Measurements from ENCODE around the gene ESYT1. TPM values are rescaled to one million over a fixed set of nuclear protein-coding genes. Genes with fewer than 3 reads are reported as not detected.
A peak's percentile ranks its signal among the peaks of the same experiment; 100 is the strongest.
"Not testable (repeated sequence)": the region's sequence is repeated elsewhere in the genome, so short reads cannot be mapped to it uniquely, and the experiment has no call there.

The ESYT1 gene
- total RNA-seq, 6 experiments from 2014 or later = 136 to 174 (median 151) TPM

DNA sequence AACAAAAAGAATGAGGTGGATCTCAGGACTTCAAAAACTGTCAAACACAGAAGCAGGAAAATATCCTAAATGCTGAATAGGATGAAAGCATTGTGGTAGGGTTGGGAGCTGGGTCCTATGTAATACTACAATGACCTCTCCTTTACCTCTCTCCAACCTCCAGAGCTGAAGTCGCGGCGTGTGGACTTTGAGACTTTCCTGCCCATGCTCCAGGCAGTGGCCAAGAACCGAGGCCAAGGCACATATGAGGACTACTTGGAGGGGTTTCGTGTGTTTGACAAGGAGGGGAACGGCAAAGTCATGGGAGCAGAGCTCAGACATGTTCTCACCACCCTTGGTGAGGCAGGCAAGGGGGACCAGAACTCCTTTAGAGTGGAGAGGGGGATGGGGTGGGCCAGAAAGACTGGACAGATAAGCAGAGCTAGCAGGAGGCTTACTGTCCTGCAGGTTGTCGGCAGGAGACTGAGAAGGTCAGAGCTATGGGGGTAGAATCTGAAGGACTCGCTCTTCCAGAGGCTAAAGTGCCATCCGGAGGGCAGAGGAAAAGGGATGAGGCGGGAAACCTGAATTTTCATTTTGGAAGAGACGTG is 27.3 kb downstream of the ESYT1 start:
- H3K27ac Mint-ChIP-seq = peak overlapping the region; percentile 29; the same call in 1 of the 2 replicates
- peaks cover 50% of the 10 kb centered on the region for H3K4me1 Mint-ChIP-seq (ENCODE audit: low read depth)
- no peak for TF ChIP-seq CTCF (IDR thresholded peaks at IDR 0.05)
- H3K27me3 Mint-ChIP-seq (ENCODE audit: insufficient read depth) = peaks cover 17% of the 10 kb centered on the region
- DNase-seq = no peak
- peaks cover 12% of the 10 kb centered on the region for H3K9me3 Mint-ChIP-seq
- no peak overlapping the region for H3K4me3 Mint-ChIP-seq
- H3K36me3 Mint-ChIP-seq (ENCODE audit: low read depth) = peaks cover 35% of the 10 kb centered on the region

DNA sequence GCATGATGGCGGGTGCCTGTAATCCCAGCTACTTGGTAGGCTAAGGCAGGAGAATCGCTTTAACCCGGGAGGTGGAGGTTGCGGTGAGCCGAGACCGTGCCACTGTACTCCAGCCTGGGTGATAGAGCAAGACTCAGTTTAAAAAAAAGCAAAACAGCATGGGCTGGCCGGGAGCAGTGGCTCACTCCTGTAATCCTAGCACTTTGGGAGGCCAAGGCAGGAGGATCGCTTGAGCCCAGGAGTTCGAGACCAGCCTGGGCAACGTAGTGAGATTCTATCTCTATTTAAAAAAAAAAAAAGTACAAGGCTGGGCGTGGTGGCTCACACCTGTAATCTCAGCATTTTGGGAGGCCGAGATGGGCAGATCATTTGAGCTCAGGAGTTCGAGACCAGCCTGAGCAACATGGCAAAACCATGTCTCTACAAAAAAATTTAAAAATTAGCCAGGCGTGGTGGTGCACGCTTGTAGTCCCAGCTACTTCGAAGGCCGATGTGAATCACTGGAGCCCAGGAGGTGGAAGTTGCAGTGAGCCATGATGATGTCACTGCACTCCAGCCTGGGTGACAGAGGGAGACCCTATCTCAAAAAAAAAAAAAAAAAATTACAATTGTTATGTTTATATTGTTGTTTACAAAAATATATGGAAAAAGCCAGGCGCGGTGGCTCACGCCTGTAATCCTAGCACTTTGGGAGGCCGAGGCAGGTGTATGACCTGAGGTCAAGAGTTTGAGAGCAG is 28.6 kb downstream of the ESYT1 start:
- H3K4me1 Mint-ChIP-seq (ENCODE audit: low read depth) = peaks cover 50% of the 10 kb centered on the region
- H3K9me3 Mint-ChIP-seq = peaks cover 12% of the 10 kb centered on the region
- H3K36me3 Mint-ChIP-seq (ENCODE audit: low read depth) = peaks cover 47% of the 10 kb centered on the region
- not testable (repeated sequence) for DNase-seq
- H3K27me3 Mint-ChIP-seq (ENCODE audit: insufficient read depth) = peaks cover 22% of the 10 kb centered on the region
- peak overlapping the region; percentile 98 for H3K4me3 Mint-ChIP-seq
- H3K27ac Mint-ChIP-seq = peak overlapping the region; percentile 96

- Mint-ChIP-seq H3K27ac (peak overlapping the region; percentile 96), H3K4me1 (ENCODE audit: low read depth) (peaks cover 54% of the 10 kb centered on the region), H3K4me3 (peak overlapping the region; percentile 98), H3K36me3 (ENCODE audit: low read depth) (peaks cover 50% of the 10 kb centered on the region), H3K27me3 (ENCODE audit: insufficient read depth) (peaks cover 20% of the 10 kb centered on the region), H3K9me3 (peaks cover 12% of the 10 kb centered on the region)
- peak; percentile 91 for TF ChIP-seq CTCF (IDR thresholded peaks at IDR 0.05)
- DNase-seq = peak; percentile 92
These were observed 29.3 kb downstream of the ESYT1 start for GRCh38 chr12:56157201-56158028.

GRCh38 chr12:56158029-56158925 is 30.2 kb downstream of the ESYT1 start, which contains the start of gene MYL6:
Gene MYL6, plus strand, starts transcription at chr12:56158359. Its CDS starts 43 bp downstream, at chr12:56158402.
- Mint-ChIP-seq H3K27ac (peak within 1 kb of the TSS; percentile 96), H3K4me3 (peak within 1 kb of the TSS; percentile 98), H3K4me1 (ENCODE audit: low read depth) (peaks cover 52% of the 10 kb centered on the region), H3K9me3 (peaks cover 12% of the 10 kb centered on the region), H3K27me3 (ENCODE audit: insufficient read depth) (peaks cover 25% of the 10 kb centered on the region), H3K36me3 (ENCODE audit: low read depth) (peaks cover 50% of the 10 kb centered on the region)
- TF ChIP-seq CTCF (IDR thresholded peaks at IDR 0.05) = 0 out of 2 replicates have a peak, but pooled peaks have one; percentile 1
- DNase-seq = peak; percentile 97

DNA sequence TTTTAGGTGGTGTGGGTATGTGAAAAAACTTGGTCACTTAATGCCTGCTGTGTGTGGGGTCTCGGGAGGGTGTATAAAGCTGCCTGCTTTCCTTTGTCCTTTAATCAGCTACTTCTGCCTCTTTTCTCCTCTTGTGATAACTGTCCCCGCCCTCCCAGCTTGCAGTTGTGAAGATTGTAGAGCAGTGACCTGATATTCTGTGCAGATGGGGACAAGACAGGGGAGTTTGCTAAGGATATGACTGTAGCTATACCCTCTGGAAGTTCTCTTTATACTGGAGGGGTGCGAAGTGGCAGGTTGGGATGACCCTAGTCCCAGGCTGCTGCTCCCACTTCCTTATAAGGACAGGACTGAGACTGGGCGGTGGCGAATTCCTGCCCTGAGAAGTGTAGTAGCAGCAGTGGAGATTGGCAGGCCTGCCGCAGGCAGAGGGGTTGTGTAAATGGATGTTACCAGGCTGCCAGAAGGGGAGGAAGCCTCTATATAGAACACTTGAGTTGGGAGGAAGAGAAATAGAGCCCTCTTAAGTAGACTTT is 30.9 kb downstream of the ESYT1 start:
- Mint-ChIP-seq H3K36me3 (ENCODE audit: low read depth) (peaks cover 51% of the 10 kb centered on the region), H3K27ac (peak overlapping the region; percentile 96), H3K4me1 (ENCODE audit: low read depth) (peaks cover 44% of the 10 kb centered on the region), H3K9me3 (peaks cover 12% of the 10 kb centered on the region), H3K4me3 (peak overlapping the region; percentile 98), H3K27me3 (ENCODE audit: insufficient read depth) (peaks cover 29% of the 10 kb centered on the region)
- no peak for TF ChIP-seq CTCF (IDR thresholded peaks at IDR 0.05)
- DNase-seq = peak; percentile 64
